ENCODE data around the gene SRD5A3.

- TF ChIP-seq POLR2A (IDR thresholded peaks at IDR 0.05): no peak
- TF ChIP-seq CTCF (IDR thresholded peaks at IDR 0.05): no peak
These were observed 30.7 kb downstream of the SRD5A3 start for GRCh38 chr4:55376698-55377097.
